Caco-2 (cell line): ENCODE results near the gene TELO2. TPM values are rescaled to one million over a fixed set of nuclear protein-coding genes. Genes with fewer than 3 reads are reported as not detected.

Experiments used
- BruUV-seq: library from RNA; stranded (reverse); fragments of 400-500 nt; replicated peaks from 2 replicates; lab custom pipeline; 2021; lab: Mats Ljungman, UMichigan
- CTCF ChIA-PET: fragments of 300-600 bp; sonication (Branson Sonifier 250); formaldehyde crosslinking; loops from one replicate; lab custom pipeline; 2022; ENCODE audit warnings: antibody characterized with exemption; lab: Charles Lee
- POLR2A ChIA-PET: fragments of 300-600 bp; sonication (Branson Sonifier 250); formaldehyde crosslinking; loops from one replicate; lab custom pipeline; 2022; ENCODE audit warnings: antibody characterized with exemption; lab: Charles Lee
- DNase-seq, 2 experiments: peaks; one replicate each; pipeline versions ENCODE4 v3.0.0 to v3.0.0-alpha.2; 2020 to 2022
- H3K27me3 ChIP-seq: replicated peaks from 2 replicates; pipeline ENCODE4 v1.6.0; 2011; ENCODE audit warnings: low read length; ENCODE audit not compliant: control insufficient read depth, insufficient read depth
- H3K36me3 ChIP-seq: 2 replicates; pipeline ENCODE4 v1.5.1; 2011; ENCODE audit warnings: low read length; ENCODE audit not compliant: control insufficient read depth, insufficient read depth
- H3K4me1 ChIP-seq: fragments of 250-450 bp; sonication (Bioruptor Pico); 2 replicates; pipeline ENCODE4 v1.5.1; 2020; ENCODE audit warnings: mild to moderate bottlenecking
- H3K4me3 ChIP-seq: 2 replicates; pipeline ENCODE4 v1.5.1; 2011; ENCODE audit warnings: low read depth, mild to moderate bottlenecking, control low read depth, low read length
- H3K9me3 ChIP-seq: fragments of 250-450 bp; sonication (Bioruptor Pico); 2 replicates; pipeline ENCODE4 v1.5.1; 2020; ENCODE audit warnings: mild to moderate bottlenecking, moderate library complexity
- H3K27ac Mint-ChIP-seq: one replicate; pipeline ENCODE4 v1.8.0; 2022; ENCODE audit warnings: mixed read lengths; ENCODE audit not compliant: unreplicated experiment
- H3K27me3 Mint-ChIP-seq: one replicate; pipeline ENCODE4 v1.8.0; 2022; ENCODE audit warnings: mixed read lengths; ENCODE audit not compliant: insufficient read depth, unreplicated experiment
- H3K36me3 Mint-ChIP-seq: one replicate; pipeline ENCODE4 v1.8.0; 2022; ENCODE audit warnings: mild to moderate bottlenecking, mixed read lengths; ENCODE audit not compliant: insufficient read depth, unreplicated experiment
- H3K4me1 Mint-ChIP-seq: one replicate; pipeline ENCODE4 v1.8.0; 2022; ENCODE audit warnings: low read depth, mixed read lengths; ENCODE audit not compliant: unreplicated experiment
- H3K4me3 Mint-ChIP-seq: one replicate; pipeline ENCODE4 v1.8.0; 2022; ENCODE audit warnings: mild to moderate bottlenecking, moderate library complexity, mixed read lengths; ENCODE audit not compliant: unreplicated experiment
- H3K9me3 Mint-ChIP-seq: one replicate; pipeline ENCODE4 v1.8.0; 2022; ENCODE audit warnings: mixed read lengths; ENCODE audit not compliant: unreplicated experiment
- intact Hi-C: fragments of 100-400 bp; cut with micrococcal nuclease; formaldehyde crosslinking; loops from one replicate; pipeline ENCODE4 v1.10.0; 2022; ENCODE audit not compliant: unreplicated experiment
- total RNA-seq: library from RNA; stranded (reverse); gene quantifications from 2 replicates; pipeline ENCODE4 v1.2.3, GENCODE V29; 2022
- TF ChIP-seq, protein P1 (sequence below), 2 experiments: fragments of 200-600 bp in 1 of 2; IDR thresholded peaks; 1 replicate in 1 of 2; 2 replicates in 1 of 2; pipeline versions ENCODE4 v1.5.1 to v1.8.0; 2011 to 2022; ENCODE audit warnings: antibody characterized with exemption in 1 of 2, control low read depth in 1 of 2, inconsistent platforms in 1 of 2, low read depth in 1 of 2, low read length in 1 of 2, mild to moderate bottlenecking in 1 of 2, moderate library complexity in 1 of 2; ENCODE audit not compliant: insufficient read depth in 1 of 2, severe bottlenecking in 1 of 2, unreplicated experiment in 1 of 2

TELO2 gene
- total RNA-seq, 1 experiment from 2014 or later = 55.7 TPM

DNA sequence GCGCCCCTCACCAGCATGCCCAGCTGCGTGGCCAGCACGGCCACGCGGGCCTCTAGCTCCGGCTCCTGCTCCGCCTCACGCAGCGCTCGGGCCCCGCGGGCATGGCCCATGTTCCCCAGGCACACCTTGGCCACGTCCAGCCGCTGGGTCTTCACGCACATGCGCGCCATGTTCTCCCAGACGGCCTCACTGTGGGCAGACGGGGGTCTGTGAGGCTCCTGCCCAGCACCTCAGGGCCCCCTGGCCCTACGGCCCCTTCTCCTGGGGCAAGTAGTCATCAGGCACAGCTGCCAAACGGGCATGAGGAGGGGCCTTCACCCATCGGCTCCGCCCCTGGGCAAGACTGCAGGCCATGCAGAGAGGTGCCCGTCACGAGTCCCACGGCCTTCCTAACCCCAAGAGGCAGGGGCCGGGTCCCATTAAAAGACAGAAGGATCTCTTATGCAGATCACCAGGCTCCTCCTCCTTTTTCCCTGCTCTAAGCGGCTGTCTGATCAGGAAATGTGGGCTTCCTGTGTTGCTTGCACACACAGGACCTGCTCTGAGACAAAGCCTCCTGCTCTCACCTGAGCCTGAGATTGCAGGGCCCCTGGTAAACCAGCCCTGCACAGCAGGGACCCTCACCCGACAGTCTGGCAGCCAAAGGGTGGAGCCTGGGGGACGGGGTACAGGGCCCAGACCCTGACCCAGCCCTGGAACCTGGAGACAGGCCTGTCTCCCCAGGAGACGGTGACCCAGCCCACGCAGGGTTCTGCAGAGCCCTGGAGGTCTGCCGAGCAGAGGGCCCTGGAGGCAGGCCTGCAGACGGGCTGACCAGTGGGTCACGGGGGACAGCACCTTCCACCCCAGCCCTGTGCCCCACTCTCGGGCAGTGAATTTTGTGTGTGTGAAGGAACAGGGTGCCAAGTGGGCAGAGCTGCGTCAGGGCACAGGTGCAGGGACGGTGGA is 33.7 kb downstream of the TELO2 start:
- Histone ChIP-seq H3K36me3 (no peaks in the 10 kb centered on the region), H3K27me3 (no peaks in the 10 kb centered on the region), H3K9me3 (no peaks in the 10 kb centered on the region), H3K4me3 (no peak overlapping the region), H3K4me1 (no peaks in the 10 kb centered on the region)
- intact Hi-C loops = no loop called here
- BruUV-seq = no TSS peak
- ChIA-PET POLR2A (no interaction called here), CTCF (no interaction called here)
- Mint-ChIP-seq H3K36me3 (no peaks in the 10 kb centered on the region), H3K27ac (no peak overlapping the region), H3K4me3 (no peak overlapping the region), H3K4me1 (no peaks in the 10 kb centered on the region), H3K27me3 (no peaks in the 10 kb centered on the region), H3K9me3 (no peaks in the 10 kb centered on the region)
- TF ChIP-seq, protein P1, sequence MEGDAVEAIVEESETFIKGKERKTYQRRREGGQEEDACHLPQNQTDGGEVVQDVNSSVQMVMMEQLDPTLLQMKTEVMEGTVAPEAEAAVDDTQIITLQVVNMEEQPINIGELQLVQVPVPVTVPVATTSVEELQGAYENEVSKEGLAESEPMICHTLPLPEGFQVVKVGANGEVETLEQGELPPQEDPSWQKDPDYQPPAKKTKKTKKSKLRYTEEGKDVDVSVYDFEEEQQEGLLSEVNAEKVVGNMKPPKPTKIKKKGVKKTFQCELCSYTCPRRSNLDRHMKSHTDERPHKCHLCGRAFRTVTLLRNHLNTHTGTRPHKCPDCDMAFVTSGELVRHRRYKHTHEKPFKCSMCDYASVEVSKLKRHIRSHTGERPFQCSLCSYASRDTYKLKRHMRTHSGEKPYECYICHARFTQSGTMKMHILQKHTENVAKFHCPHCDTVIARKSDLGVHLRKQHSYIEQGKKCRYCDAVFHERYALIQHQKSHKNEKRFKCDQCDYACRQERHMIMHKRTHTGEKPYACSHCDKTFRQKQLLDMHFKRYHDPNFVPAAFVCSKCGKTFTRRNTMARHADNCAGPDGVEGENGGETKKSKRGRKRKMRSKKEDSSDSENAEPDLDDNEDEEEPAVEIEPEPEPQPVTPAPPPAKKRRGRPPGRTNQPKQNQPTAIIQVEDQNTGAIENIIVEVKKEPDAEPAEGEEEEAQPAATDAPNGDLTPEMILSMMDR (IDR thresholded peaks at IDR 0.05; ENCODE audit: insufficient read depth in 1 of 2, low read depth in 1 of 2, low read length in 1 of 2, severe bottlenecking in 1 of 2, unreplicated experiment in 1 of 2) = no peak
- DNase-seq = no peak

DNA sequence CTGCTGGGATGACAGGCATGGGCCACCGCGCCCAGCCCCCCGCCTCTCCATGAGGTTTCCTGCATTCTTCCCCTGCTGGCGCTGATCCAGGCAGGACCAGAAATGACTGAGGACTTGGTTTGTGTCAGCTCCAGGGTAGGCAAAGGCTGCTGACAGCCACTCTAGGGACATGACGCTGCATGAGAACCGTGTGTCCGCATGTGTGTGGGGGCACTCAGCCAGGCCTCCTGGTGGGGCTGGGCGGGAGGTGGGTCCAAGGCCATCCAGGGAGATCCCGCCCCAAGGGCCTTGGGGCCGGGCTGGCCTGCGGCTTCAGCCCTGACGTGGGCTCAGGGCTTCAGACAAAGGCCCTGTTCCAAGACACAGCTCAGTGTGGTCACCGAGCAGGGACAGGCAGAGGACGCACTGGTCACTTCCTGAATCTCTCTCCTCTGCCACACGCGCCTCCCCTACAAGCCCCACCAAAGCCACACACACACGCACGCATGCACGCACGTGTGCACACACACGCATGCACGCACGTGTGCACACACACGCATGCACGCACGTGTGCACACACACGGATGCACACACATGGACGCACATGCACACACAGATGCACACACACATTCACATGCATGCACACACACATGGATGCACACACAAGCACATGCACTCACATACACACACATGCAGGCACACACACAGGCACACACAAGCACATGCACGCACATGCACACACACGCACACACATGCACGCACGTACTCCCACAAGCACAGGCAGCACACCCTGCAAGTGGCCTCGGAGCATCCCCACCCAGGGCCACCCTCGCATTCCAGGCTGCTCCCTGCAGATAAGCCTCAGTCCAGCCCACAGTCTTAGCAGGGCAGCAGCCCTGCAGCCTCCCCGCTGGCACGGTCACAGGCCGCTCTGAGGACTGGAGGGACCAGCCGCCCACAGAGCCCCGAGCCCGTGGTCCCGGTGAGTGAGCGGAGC is 35.0 kb downstream of the TELO2 start:
- POLR2A ChIA-PET = no interaction called here
- H3K27me3 Mint-ChIP-seq = no peaks in the 10 kb centered on the region
- no peaks in the 10 kb centered on the region for H3K36me3 Mint-ChIP-seq
- H3K9me3 Mint-ChIP-seq = no peaks in the 10 kb centered on the region
- Histone ChIP-seq H3K27me3 (no peaks in the 10 kb centered on the region), H3K9me3 (no peaks in the 10 kb centered on the region), H3K4me3 (no peak overlapping the region), H3K36me3 (no peaks in the 10 kb centered on the region), H3K4me1 (no peaks in the 10 kb centered on the region)
- no peak overlapping the region for H3K27ac Mint-ChIP-seq
- BruUV-seq = no TSS peak
- no peak overlapping the region for H3K4me3 Mint-ChIP-seq
- no peak for DNase-seq
- TF ChIP-seq, protein P1 (IDR thresholded peaks at IDR 0.05; ENCODE audit: insufficient read depth in 1 of 2, low read depth in 1 of 2, low read length in 1 of 2, severe bottlenecking in 1 of 2, unreplicated experiment in 1 of 2) = no peak
- intact Hi-C loops = no loop called here
- CTCF ChIA-PET = no interaction called here
- H3K4me1 Mint-ChIP-seq = no peaks in the 10 kb centered on the region

DNA sequence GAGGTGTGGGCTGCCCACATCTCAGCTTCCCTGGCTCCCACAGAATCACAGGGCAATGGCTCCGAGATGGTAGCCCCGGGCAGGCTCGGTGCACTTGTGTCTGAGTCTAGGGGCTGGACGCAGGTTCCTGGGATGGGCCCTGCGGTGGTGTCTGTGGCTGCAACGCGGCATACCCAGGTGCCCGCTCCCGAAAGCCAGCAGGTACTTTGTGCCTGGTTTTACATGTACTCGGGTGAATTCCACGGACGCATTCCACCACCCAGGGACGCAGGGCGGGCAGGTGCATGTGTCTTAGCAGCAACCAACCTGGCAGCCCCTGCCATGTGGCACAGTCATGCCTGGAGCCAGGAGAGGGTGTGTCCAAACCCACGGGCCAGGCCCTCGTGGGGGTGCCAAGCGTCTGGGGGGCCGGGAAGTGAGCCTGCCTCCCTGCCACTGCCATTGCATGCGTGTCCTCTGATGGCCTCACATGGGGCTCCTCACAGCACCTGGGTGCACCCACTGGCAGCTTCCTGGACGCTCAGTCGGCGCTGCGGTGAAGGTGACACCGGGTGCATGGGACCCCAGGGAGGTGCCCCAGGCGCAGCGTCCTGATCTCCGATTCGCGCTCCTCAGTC is 35.9 kb downstream of the TELO2 start:
- Histone ChIP-seq H3K27me3 (no peaks in the 10 kb centered on the region), H3K4me3 (no peak overlapping the region), H3K36me3 (no peaks in the 10 kb centered on the region), H3K4me1 (no peaks in the 10 kb centered on the region), H3K9me3 (no peaks in the 10 kb centered on the region)
- H3K9me3 Mint-ChIP-seq = no peaks in the 10 kb centered on the region
- CTCF ChIA-PET = no interaction called here
- H3K27ac Mint-ChIP-seq = no peak overlapping the region
- no peaks in the 10 kb centered on the region for H3K27me3 Mint-ChIP-seq
- no TSS peak for BruUV-seq
- no peaks in the 10 kb centered on the region for H3K4me1 Mint-ChIP-seq
- intact Hi-C loops = no loop called here
- H3K36me3 Mint-ChIP-seq = no peaks in the 10 kb centered on the region
- no peak for DNase-seq
- H3K4me3 Mint-ChIP-seq = no peak overlapping the region
- TF ChIP-seq, protein P1 (IDR thresholded peaks at IDR 0.05; ENCODE audit: insufficient read depth in 1 of 2, low read depth in 1 of 2, low read length in 1 of 2, severe bottlenecking in 1 of 2, unreplicated experiment in 1 of 2) = no peak
- POLR2A ChIA-PET = no interaction called here
